HG03469 (cell line): ENCODE results near the gene PXDC1.
"Not testable (repeated sequence)": the region's sequence is repeated elsewhere in the genome, so short reads cannot be mapped to it uniquely, and the experiment has no call there.

Experiments
- ATAC-seq: cut with Tn5 transposase; IDR thresholded peaks from one replicate; pipeline ENCODE4 v1.9.1; 2021; ENCODE audit warnings: mild to moderate bottlenecking, moderate library complexity, moderate number of reproducible peaks; ENCODE audit not compliant: unreplicated experiment

Gene PXDC1

DNA sequence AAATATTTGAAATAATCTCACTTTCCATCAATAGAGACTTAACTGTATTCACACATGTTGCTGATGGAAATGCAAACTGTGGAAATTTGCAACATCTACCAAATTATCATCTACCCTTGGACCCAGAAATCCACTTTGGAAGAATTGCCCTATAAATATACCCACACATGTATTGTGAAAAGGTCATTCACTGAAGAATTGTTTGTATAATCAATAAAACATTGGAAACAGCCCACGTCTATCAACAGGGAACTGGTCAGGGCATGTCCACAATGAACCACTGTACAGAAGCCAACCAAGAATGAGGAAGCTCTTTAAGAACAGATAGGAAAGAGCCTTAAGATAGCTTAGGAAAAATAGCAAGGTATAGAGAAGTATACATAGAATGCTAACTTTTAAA, 36.2 kb downstream of the PXDC1 start:
- ATAC-seq = no peak

DNA sequence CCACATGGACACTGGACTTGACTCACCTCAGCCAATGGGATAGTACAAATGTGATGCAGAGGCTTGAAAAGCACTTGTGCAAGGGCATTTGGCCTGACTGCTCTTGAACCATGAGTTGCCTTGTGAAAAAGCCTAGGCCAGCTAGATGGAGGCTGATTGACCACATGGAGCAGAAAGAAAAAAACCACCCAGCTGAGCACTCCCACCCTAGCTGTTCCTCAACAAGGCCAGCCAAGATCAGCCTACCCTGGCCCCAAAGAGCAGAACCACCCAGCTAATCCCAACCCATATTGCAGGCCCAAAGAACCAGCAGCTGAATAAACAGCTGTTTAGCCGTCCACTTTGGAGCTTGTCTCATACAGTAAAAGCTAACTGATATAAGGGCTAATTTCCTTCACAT, 36.7 kb downstream of the PXDC1 start:
- ATAC-seq = no peak

DNA sequence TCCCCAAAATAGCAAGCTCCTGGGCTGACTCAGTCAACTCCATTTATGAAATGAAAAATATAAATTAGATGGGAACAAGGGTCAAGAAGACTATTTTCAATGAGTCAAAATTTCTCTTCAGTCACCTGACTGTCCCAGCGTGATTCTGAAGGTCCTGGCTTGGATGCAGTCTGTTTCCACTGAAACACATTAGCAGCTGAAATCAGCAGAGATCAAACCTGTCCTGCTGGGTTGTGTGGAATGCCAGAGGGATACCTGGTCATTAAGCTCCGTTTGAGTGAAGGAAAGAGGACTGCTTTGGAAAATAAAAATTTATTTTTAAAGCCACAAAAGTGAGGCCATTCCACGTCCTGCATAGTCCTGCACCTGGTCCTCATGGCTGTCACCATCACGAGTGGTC, 37.4 kb downstream of the PXDC1 start:
- ATAC-seq = no peak

DNA sequence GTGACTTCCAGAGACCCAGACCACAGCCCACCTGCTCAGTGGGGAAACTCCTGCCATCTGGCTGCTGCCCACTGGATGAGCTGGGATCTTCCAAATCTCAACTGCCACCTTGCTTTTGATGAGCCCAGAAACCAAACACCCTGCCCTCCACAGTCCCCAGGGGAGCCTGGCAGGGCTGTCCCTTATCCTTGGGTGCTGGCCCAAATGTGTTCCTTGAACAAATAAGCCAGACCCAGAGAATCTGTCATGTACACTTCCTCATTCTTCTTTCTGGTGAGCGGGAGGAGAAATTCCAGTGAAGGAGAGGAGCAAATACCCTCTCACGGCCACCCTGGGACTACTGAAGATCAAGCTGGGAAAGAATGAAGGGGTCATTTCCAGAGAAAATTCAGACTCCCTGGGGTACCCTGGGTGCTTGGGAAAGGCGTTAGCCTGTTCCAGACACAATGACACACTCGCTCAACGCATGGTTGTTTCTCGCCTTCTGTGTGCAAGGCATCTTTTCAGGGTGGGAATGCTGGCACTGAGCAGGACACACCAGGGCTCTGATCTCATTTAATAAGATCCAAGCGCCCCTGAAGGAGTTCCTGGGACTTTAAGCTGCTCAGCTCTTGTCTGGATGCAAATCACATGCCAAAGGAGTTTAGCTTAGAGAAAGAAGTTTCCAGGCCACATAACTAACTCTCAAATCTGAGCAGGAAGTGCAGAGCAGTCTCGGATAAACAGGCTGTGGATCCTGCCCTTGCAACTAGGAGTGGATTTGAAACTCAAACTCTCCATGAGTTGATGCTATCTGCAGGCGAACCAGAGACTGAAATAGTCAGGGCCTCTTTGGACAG, 38.5 kb downstream of the PXDC1 start:
- ATAC-seq = no peak

DNA sequence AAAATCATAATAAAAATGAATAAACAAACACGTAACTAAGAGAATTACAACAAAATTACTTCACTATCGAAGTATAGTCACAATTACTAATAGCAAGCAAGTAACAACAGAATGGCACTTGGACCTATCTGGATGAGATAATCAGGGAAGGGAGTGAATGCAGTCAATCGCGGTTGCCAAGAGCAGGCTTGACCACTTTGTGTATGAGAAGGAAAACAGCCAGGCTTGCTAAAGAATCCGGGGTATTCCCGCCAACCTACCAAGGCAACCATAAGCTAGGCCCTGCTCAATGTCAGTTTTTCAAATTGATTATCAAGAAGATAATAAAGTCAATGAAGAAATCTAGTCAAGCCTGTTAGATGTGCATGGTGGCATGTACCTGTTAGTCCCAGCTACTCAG, 39.7 kb downstream of the PXDC1 start:
- no peak for ATAC-seq

DNA sequence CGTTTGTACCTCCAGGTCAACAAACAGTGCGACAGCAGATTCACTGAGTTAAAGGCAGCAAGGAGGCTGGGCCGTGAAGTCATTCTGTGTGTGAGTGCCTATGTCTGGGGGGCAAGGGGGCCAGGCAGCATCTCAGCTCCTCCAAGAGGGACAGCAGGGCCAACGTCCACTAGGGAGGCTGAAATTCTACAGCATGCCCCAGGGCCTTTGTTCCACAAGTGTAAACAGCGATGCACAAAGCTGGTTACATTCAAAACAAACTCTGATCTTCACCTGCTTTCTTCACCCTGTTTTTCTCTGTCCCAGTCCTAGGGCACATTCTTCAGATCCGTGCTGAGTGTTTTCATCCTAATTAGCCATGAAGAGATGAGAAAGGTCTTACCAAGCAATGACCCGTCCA, 41.1 kb downstream of the PXDC1 start:
- no peak for ATAC-seq

DNA sequence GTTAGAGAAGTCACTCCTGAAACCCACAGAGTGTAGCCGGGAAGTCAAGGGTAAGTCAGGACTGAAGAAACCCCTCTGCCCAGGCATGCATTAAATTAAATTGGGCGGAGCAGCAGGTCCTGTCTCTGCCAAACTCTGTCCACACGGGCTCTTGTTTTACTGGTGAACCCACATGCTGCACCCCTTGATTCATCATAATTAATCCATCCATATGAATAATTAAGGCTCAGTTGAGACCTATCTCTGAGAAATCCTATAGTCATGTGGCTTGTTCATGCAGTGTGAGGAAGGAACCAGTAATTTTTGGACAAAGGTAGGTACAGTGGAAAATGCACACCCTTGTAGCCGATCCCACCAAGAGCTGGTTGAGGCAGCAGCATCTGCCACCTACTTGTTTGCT, 43.0 kb downstream of the PXDC1 start:
- no peak for ATAC-seq

DNA sequence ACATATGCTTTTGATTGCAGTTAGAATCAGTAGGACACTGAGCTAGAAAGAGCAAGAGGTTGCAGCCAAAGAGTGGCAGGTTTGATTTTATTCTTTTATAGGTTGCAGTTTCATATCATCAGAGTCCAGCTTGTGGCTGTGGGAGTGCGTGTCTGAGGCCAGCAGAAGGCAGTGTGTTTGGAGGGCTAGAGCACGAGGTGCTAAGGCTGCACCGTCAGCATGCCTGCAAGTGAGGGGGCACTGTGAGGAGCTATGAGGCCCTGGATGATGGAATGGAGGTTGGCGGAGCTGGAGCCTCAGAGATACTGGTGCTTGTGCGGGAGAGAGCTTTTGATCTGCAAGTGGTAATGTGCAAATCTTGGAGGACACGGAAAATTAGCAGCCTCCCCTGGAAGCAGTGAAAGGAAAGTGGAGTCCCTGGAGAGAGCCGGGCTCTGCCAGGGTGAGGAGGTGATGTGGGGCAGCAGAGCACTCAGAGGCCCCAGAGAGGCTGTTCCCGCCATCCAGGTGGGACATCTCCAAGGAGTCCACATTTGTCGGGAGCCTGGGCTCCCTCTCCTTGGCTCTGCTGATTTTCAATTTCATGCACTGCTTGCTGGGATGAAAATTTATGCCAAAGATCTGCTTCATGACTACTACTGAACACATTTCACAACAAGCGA, 43.6 kb downstream of the PXDC1 start:
- no peak for ATAC-seq

DNA sequence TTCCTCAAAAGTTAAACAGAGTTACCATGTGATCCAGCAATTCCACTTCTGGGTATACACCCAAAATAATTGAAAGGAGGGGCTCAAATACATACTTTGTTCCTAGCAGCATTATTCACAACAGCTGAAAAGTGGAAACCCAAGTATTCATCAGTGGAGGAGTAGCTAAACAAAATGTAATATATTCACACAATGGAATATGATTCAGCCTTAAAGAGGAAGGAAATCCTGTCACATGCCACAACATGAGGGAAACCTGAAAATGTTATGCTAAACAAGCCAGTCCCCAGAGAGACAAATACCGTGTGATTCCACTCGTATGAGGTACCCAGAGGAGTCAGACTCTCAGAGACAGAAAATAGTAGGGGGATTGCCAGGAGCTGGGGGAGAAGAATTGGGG, 44.5 kb downstream of the PXDC1 start:
- ATAC-seq = no peak

DNA sequence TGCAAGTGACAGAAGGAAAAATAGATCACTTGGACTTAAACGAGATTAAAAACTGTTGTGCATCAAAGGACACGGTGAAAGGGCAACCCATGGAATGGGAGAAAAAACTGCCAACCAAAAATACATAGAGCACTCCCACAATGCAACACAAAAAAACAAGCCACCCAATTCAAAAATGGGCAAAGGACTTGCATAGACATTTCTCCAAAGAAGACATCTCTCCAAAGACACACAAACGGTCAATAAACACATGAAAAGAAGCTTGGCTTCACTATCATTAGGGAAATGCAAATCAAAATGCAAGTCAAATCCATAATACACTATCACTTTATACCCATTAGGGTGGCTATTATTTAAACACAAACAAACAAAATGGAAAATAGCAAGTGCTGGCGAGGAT, 45.0 kb downstream of the PXDC1 start:
- ATAC-seq = no peak

DNA sequence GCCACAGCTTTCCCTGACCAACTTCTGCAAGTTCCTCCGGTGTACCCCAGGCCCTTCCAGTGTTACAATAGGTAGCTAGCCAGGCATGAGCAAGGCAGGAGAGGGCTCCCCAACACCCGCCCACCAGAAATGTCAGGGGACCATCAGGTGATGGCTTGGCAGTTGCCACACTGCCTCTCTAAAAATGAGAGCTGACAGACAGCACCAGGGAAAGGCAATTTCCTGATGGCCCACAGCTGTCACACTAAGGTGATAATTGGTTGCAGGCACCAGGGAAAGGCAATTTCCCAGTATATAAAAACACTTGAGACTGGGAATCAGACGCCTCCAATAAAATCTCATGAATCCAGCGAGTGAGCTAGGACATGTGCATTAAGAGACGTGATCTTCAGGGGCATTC, 49.9 kb downstream of the PXDC1 start:
- ATAC-seq = no peak

DNA sequence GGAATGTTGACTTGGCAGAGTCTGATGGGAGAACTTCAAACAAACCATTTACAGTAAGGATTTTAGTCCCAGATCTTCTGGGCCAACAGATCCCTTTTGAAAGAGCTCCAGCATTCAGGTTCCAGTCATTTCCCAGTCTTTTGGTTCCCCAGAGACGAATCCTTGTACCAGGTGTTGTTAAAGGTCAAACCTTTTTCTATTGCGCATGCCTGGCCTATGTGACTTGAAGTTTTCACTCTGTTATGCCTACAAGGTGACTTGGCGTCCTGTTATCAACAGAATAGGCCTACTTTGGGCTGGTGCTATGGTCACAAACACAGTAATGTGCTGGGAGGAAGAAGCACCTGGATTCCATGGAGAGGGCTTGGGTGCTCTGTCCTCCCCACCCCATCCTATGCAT, 52.3 kb downstream of the PXDC1 start:
- no peak for ATAC-seq

DNA sequence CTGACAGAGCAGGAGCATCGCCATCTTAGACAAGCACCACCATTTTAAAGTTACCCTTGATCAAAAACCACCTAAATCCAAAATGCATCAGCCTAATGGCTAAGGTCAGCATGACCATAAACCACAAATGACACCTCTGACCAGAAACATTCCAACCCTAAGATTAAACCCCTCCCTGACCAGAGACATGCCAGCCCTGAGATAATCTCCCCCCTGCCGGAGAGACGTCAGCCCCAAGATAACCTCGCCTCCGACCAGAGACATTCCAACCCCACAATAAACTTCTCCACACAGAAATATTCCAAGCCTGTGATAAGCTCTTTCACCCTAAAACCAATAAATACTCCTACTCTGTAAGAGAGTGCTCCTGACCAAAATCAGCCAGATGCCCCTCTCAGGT, 53.5 kb downstream of the PXDC1 start:
- no peak for ATAC-seq

DNA sequence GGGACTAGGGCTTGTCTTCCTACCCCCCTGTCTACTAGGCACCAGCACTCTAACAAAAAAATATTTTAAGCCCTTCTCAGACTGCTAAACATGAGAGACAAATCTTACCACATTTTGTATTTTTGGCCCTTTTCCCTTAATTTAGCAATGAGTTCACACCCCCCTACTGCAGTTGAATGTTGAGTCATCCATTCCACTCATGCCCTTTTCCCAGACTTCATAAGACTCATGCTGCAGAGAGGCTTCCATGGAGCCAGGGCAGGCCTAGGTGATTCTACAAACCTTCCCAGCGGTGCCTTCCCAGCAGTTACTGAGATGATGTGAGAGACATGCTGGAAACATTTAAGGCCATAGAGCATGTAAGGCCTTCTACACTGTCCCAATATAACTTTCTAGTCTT, 53.9 kb downstream of the PXDC1 start:
- ATAC-seq = no peak

DNA sequence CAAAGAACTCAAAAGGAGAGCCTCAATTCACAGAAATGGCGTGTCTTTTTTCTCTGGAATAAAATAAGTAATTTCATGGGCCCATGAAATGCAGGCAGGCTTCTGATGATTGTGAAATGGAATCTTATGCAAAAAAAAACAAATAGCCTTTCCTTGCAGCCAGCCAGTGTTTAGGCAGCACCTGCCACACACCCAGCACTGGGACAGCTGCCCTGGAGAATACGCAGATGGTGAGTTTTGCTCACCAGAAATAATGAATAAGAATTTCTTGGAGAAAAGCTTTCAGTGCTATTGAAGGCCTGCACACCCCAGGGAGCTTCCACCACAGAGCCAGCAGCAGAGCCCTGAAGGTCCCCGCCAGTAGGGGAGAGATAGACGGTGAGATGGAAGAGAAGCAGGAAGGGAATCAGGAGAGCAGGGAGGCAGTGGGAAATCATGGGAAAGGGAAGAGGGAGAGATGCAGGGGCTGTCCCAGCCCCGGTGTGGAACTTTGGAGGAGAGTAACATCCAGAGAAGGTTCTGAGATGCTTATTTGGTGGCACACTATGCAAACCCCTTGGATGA, 54.9 kb downstream of the PXDC1 start:
- no peak for ATAC-seq

DNA sequence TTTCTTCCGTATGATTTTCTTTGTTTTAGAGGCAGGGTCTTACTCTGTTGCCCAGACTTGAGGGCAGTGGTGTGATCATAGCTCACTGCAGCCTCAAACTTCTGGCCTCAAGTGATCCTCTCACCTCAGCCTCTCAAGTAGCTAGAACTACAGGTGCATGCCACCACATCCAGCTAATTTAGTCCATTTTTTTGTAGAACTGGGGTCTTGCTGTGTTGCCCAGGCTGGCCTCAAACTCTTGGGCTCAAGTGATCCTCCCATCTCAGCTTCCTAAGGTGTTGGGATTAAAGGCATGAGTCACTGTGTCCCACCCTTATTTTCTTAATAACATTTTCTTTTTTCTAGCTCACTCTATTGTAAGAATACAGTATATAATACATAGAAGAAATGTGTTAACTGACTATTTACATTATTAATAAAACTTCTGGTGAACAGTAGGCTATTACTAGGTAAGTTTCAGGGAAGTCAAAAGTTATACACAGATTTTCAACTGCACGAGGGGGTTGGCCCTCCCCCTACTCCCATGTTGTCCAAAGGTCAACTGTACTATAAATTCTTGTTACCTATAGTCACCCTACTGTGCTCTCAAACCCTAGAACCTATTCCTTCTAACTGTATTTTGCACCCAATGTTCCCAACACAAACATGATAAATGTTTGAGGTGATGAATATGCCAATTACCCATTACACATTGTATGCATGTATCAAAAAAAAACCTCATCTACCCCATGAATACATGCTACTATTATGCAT, 56.3 kb downstream of the PXDC1 start:
- no peak for ATAC-seq

DNA sequence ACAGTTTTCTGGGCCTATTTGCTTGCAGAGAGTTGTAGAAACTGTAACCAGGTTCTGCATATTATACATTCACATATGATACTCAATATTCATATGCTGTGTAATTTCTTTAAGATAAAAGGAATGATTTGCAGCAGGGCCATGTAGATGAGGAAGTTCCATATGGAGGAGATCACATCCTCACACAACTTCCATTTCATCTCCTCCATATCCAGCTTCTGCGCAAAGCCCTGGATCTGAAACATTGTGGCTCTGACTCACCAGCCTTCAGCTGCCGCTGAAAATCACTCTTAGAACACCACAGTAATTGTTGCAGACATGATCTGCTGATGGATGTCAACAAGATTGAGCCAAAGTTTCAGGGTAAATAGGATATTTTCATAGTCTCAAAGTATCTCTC, 57.7 kb downstream of the PXDC1 start:
- no peak for ATAC-seq

DNA sequence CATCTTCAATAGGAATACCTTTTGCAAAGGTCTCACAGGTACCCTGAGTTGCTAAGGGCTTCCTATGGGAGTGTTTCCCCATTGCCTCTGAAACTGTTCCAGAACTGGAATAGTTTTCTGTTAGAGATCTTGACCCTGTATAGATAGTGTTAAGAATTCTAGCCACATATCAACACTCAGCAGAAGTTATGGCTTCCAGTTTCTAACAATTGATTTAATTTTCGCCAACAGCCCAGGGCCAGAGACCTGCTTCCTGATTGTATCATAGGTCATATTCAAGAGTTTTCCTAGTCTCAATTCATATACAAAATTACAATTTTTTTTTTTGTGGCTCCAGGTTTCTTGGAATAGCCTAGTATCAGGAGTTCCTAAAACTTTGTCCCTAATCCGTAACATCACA, 61.0 kb downstream of the PXDC1 start:
- ATAC-seq = no peak

DNA sequence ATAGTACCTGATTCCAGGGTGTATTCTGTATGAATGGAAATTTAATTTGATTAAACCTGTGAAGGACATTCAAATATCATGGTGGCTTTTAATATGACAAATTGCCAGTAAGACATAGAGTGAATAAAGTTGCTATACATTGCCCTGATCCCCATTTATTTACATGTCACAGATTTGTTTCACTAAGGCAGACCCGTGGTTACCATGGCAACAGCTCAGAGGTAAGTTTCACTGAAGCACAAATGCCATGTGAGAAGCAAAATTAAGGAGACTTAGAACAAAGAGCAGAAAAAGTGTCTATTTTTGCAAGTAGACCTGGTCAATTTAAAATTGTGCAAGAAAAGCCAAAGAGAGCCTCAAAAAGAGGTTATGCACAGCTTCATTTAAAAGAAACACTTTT, 63.7 kb downstream of the PXDC1 start:
- ATAC-seq = no peak

DNA sequence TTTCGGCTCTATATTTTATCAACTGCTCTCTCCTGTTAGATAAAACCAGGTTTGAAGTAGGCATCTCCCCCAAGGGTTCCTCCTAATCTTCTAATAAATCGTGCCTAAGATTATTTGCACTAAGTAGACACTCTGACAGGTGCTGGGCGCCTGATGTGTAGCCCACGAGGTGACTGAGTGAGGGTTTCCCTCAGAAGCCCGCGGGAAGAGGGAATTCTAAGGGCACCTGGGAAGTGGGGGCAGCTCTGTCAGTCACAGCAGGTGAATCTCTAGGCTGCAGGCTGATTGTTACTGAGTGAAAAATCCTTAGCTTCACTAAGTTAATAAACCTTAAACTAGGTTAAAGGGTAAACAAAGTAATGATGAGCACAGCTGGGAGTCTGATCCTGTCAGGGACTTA, 68.2 kb downstream of the PXDC1 start:
- ATAC-seq = no peak

DNA sequence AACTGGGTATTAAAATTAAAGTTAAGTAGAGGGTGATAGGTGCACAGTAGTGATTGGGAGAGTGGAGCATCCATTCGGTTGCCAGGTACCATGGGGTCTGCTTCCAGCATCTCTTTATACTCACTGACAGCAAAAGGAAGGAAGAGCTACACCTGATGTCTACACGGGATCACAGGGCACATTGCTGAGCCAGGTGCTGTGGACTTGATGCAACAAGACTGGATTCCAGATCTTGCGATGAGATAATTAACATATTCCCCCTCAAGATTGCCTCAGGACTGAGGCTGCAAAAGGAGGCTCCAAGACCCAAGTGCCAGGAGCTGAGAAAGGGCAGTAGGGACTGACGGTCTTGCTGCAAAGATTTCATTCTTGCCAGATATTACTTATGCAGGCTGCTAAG, 72.6 kb downstream of the PXDC1 start:
- no peak for ATAC-seq

DNA sequence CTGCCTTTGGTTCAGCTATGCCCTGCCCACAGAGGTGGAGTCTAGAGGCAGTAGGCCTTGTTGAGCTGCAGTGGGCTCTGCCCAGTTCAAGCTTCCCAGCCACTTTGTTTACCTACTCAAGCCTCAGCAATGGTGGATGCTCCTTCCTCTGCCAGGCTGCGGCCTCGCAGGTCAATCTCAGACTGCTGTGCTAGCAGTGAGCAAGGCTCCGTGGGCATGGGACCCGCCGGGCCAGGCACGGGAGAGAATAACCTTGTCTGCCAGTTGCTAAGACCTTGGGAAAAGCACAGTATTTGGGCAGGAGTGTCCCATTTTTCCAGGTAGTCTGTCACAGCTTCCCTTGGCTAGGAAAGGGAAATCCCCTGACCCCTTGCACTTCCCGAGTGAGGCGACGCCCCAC, 73.8 kb downstream of the PXDC1 start:
- not testable (repeated sequence) for ATAC-seq
